HepG2 (cell line): Measurements from ENCODE around the gene COL4A2. TPM values are rescaled to one million over a fixed set of nuclear protein-coding genes. Genes with fewer than 3 reads are reported as not detected.

Source experiments
- BRD4 ChIP-seq: sonication (generic); formaldehyde crosslinking; IDR thresholded peaks from 2 replicates; pipeline ENCODE4 v1.4.0; 2020; ENCODE audit warnings: missing genetic modification reagents
- FOSL2 ChIP-seq: sonication (generic); formaldehyde crosslinking; IDR thresholded peaks from 2 replicates; pipeline ENCODE4 v1.4.0; 2020; ENCODE audit warnings: missing genetic modification reagents
- HCFC1 ChIP-seq: fragments of 150-350 bp; IDR thresholded peaks from 2 replicates; pipeline ENCODE4 v1.6.1; 2014; ENCODE audit warnings: low read depth, low read length
- HMG20A ChIP-seq: IDR thresholded peaks from 2 replicates; pipeline ENCODE4 v1.6.1; 2016; ENCODE audit warnings: borderline replicate concordance
- IRF2 ChIP-seq: IDR thresholded peaks from 2 replicates; pipeline ENCODE4 v1.6.1; 2018; ENCODE audit warnings: missing genetic modification reagents, missing compliant biosample characterization
- MED1 ChIP-seq: sonication (generic); formaldehyde crosslinking; IDR thresholded peaks from 2 replicates; pipeline ENCODE4 v1.4.0; 2020; ENCODE audit warnings: missing genetic modification reagents
- NR2C2 ChIP-seq: sonication (generic); formaldehyde crosslinking; IDR thresholded peaks from 2 replicates; pipeline ENCODE4 v1.4.0; 2020; ENCODE audit warnings: missing genetic modification reagents, mild to moderate bottlenecking, moderate library complexity, borderline replicate concordance
- SATB2 ChIP-seq: sonication (generic); formaldehyde crosslinking; IDR thresholded peaks from 2 replicates; pipeline ENCODE4 v1.5.0; 2020; ENCODE audit warnings: missing genetic modification reagents
- ZKSCAN1 ChIP-seq: fragments of 150-350 bp; IDR thresholded peaks from 2 replicates; pipeline ENCODE4 v1.6.1; 2014; ENCODE audit warnings: low read length
- ZNF263 ChIP-seq: sonication (generic); formaldehyde crosslinking; IDR thresholded peaks from 2 replicates; pipeline ENCODE4 v1.4.0; 2020; ENCODE audit warnings: missing genetic modification reagents
- ZNF382 ChIP-seq: sonication (generic); formaldehyde crosslinking; IDR thresholded peaks from 2 replicates; pipeline ENCODE4 v1.5.0; 2020; ENCODE audit warnings: missing genetic modification reagents, mild to moderate bottlenecking, borderline replicate concordance
- ZNF44 ChIP-seq: sonication (generic); formaldehyde crosslinking; IDR thresholded peaks from 2 replicates; pipeline ENCODE4 v1.5.1; 2020; ENCODE audit warnings: mild to moderate bottlenecking, missing genetic modification reagents
- ZNF501 ChIP-seq: sonication (generic); formaldehyde crosslinking; IDR thresholded peaks from 2 replicates; pipeline ENCODE4 v1.5.1; 2020; ENCODE audit warnings: mild to moderate bottlenecking, moderate library complexity, missing genetic modification reagents
- ZNF530 ChIP-seq: sonication (generic); formaldehyde crosslinking; IDR thresholded peaks from 2 replicates; pipeline ENCODE4 v1.5.0; 2020; ENCODE audit warnings: low read depth, mild to moderate bottlenecking, missing genetic modification reagents
- ZNF737 ChIP-seq: sonication (generic); formaldehyde crosslinking; IDR thresholded peaks from 2 replicates; pipeline ENCODE4 v1.5.0; 2020; ENCODE audit warnings: missing genetic modification reagents, mild to moderate bottlenecking, borderline replicate concordance
- polyA plus RNA-seq, 8 experiments: library from polyadenylated mRNA; depleted of rRNA in 3 of 8; stranded (reverse) in 7 of 8; unstranded in 1 of 8; fragments of >200 nt; fragmentation: Illumina TruSeq in 4 of 8; extraction: Trizol in 4 of 8; gene quantifications; 2 replicates each; pipeline versions ENCODE4 v1.2.1 to v1.2.3, GENCODE V29; 2011 to 2016; ENCODE audit warnings: low read depth in 4 of 8, missing spikeins in 1 of 8, mixed read lengths in 1 of 8; ENCODE audit not compliant: insufficient read depth in 1 of 8
- total RNA-seq, 5 experiments: library from RNA; depleted of rRNA; stranded (reverse); fragments of >200 nt; fragmentation: Illumina TruSeq; extraction: Trizol; gene quantifications; 2 replicates each; pipeline ENCODE4 v1.2.3, GENCODE V29; 2016; ENCODE audit warnings: low read depth in 1 of 5
- TF ChIP-seq, protein P1 (sequence below): IDR thresholded peaks from 2 replicates; pipeline ENCODE4 v1.6.1; 2016
- TF ChIP-seq, protein P2 (sequence below): sonication (generic); formaldehyde crosslinking; IDR thresholded peaks from 2 replicates; pipeline ENCODE4 v1.8.1; 2023; ENCODE audit warnings: mild to moderate bottlenecking, moderate library complexity, missing genetic modification reagents
- TF ChIP-seq, protein P3 (sequence below): sonication (generic); formaldehyde crosslinking; IDR thresholded peaks from 2 replicates; pipeline ENCODE4 v1.9.0; 2022; ENCODE audit warnings: missing genetic modification reagents, mild to moderate bottlenecking, borderline replicate concordance
- TF ChIP-seq, protein P4 (sequence below): sonication (generic); formaldehyde crosslinking; IDR thresholded peaks from 2 replicates; pipeline ENCODE4 v1.8.1; 2023; ENCODE audit warnings: mild to moderate bottlenecking, missing genetic modification reagents
- TF ChIP-seq, protein P5 (sequence below): sonication (generic); formaldehyde crosslinking; IDR thresholded peaks from 2 replicates; pipeline ENCODE4 v1.4.0; 2020; ENCODE audit warnings: missing genetic modification reagents

COL4A2 gene
- total and polyA plus RNA-seq, 2 of the 13 experiments (the other 11 are each of a cell fraction or from before 2014, with no cell fraction given): 0.22 to 1.9 TPM

DNA sequence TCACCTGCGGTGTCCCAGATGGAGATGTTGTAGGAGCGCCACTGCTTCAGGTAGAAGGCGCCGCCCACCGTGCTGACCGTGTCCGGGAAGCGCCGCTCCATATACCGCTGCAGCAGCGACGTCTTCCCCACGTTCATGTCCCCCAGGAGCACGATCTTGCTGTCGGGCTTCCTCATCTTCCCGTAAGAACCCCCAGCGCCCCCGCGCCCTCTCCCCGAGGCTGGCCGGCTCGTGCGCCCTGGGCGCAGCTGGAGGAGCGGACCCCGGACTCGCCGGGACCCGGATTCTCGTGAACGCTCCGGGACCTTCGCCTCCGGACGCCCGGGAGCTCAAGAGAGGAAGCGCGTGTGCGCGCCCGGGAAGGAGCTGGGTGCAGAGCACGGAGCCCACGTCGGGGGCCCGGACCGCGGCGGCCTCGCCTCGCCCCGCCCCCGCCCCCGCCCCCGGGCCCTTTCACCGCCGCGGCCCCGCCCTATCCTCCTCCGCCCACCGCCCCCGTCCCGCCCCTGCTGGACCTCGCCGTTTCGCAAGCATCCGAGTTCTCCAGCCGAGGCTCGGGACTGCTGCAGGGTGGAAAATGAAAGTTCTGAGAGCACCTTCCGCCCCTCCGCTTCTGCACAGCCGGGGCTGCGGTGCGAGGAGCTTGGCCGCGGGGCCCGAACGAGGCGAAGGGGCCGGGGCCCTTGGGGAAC, 254.4 kb downstream of the COL4A2 start, which contains the start of gene RAB20 (continued):
- TF ChIP-seq ZNF382 (CRISPR knock-in tag): no peak
- TF ChIP-seq, protein P1, sequence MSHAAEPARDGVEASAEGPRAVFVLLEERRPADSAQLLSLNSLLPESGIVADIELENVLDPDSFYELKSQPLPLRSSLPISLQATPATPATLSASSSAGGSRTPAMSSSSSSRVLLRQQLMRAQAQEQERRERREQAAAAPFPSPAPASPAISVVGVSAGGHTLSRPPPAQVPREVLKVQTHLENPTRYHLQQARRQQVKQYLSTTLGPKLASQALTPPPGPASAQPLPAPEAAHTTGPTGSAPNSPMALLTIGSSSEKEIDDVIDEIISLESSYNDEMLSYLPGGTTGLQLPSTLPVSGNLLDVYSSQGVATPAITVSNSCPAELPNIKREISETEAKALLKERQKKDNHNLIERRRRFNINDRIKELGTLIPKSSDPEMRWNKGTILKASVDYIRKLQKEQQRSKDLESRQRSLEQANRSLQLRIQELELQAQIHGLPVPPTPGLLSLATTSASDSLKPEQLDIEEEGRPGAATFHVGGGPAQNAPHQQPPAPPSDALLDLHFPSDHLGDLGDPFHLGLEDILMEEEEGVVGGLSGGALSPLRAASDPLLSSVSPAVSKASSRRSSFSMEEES: 0 out of 2 replicates have a peak, but pooled peaks have one; percentile 33
- no peak for TF ChIP-seq SATB2 (CRISPR knock-in tag)
- peak; percentile 60; the same call in 1 of the 2 replicates for TF ChIP-seq ZNF501 (CRISPR knock-in tag)
- TF ChIP-seq MED1 (CRISPR knock-in tag): peak; percentile 68
- TF ChIP-seq, protein P2, sequence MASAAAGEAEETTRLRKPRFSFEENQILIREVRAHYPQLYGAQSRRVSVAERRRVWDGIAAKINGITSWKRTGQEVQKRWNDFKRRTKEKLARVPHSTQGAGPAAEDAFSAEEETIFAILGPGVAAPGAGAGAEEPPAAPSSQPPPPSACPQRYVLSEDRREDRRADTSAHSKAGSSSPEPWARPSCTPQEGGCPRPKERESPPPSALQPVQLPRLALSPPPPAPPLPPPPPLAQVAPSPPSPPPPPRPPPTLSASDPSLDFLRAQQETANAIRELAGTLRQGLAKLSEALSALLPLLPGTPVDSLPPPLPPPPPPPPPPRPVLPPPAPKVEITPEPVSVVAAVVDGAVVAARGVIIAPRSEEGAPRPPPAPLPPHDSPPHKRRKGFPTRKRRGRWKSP (CRISPR knock-in tag): peak; percentile 75; the same call in 1 of the 2 replicates
- TF ChIP-seq ZNF530 (CRISPR knock-in tag): no peak
- no peak for TF ChIP-seq ZNF737
- TF ChIP-seq, protein P3, sequence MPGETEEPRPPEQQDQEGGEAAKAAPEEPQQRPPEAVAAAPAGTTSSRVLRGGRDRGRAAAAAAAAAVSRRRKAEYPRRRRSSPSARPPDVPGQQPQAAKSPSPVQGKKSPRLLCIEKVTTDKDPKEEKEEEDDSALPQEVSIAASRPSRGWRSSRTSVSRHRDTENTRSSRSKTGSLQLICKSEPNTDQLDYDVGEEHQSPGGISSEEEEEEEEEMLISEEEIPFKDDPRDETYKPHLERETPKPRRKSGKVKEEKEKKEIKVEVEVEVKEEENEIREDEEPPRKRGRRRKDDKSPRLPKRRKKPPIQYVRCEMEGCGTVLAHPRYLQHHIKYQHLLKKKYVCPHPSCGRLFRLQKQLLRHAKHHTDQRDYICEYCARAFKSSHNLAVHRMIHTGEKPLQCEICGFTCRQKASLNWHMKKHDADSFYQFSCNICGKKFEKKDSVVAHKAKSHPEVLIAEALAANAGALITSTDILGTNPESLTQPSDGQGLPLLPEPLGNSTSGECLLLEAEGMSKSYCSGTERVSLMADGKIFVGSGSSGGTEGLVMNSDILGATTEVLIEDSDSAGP (CRISPR knock-in tag): peak; percentile 79; the same call in 1 of the 2 replicates
- peak; percentile 31; the same call in 1 of the 2 replicates for TF ChIP-seq FOSL2 (CRISPR knock-in tag)
- TF ChIP-seq HCFC1: no peak
- TF ChIP-seq, protein P4, sequence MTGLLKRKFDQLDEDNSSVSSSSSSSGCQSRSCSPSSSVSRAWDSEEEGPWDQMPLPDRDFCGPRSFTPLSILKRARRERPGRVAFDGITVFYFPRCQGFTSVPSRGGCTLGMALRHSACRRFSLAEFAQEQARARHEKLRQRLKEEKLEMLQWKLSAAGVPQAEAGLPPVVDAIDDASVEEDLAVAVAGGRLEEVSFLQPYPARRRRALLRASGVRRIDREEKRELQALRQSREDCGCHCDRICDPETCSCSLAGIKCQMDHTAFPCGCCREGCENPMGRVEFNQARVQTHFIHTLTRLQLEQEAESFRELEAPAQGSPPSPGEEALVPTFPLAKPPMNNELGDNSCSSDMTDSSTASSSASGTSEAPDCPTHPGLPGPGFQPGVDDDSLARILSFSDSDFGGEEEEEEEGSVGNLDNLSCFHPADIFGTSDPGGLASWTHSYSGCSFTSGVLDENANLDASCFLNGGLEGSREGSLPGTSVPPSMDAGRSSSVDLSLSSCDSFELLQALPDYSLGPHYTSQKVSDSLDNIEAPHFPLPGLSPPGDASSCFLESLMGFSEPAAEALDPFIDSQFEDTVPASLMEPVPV (CRISPR knock-in tag): peak; percentile 19; the same call in 1 of the 2 replicates
- peak; percentile 32; the same call in 1 of the 2 replicates for TF ChIP-seq ZNF263
- TF ChIP-seq ZNF44 (CRISPR knock-in tag): no peak
- TF ChIP-seq BRD4 (CRISPR knock-in tag): peak; percentile 45; the same call in 1 of the 2 replicates
- TF ChIP-seq, protein P5, sequence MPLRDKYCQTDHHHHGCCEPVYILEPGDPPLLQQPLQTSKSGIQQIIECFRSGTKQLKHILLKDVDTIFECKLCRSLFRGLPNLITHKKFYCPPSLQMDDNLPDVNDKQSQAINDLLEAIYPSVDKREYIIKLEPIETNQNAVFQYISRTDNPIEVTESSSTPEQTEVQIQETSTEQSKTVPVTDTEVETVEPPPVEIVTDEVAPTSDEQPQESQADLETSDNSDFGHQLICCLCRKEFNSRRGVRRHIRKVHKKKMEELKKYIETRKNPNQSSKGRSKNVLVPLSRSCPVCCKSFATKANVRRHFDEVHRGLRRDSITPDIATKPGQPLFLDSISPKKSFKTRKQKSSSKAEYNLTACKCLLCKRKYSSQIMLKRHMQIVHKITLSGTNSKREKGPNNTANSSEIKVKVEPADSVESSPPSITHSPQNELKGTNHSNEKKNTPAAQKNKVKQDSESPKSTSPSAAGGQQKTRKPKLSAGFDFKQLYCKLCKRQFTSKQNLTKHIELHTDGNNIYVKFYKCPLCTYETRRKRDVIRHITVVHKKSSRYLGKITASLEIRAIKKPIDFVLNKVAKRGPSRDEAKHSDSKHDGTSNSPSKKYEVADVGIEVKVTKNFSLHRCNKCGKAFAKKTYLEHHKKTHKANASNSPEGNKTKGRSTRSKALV (CRISPR knock-in tag): peak; percentile 100
- TF ChIP-seq IRF2 (CRISPR knock-in tag): peak; percentile 75
- no peak for TF ChIP-seq ZKSCAN1
- peak; percentile 49; the same call in 1 of the 2 replicates for TF ChIP-seq HMG20A
- TF ChIP-seq NR2C2 (CRISPR knock-in tag): 0 out of 2 replicates have a peak, but pooled peaks have one; percentile 28
